Measurements from ENCODE around the gene HAUS3. TPM values are rescaled to one million over a fixed set of nuclear protein-coding genes. Genes with fewer than 3 reads are reported as not detected.
"Not testable (repeated sequence)": the region's sequence is repeated elsewhere in the genome, so short reads cannot be mapped to it uniquely, and the experiment has no call there.

Gene HAUS3
- total RNA-seq, 1 donor from 2014 or later = 42.0 TPM

DNA sequence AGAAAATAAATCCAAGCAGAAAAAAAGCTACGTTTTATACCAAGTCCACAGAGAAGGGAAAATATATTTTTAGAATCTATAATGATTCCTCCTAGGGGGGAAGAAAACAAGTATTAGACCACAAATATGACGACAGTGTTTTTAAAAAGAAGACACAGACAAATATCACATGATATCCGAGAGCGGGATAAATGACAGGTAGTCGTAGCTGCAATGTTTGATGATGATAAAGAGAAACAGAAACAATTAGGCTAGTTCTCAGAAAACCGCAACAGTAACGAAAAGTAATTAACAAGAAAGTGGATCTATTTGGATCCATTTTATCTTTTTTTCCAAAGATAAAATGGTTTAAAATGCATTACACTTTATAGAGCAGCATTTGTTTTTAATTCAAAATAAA, 918 bp downstream of the HAUS3 start:
- DNase-seq (ENCODE audit: low spot score in 2 of 2) (no peak), FAIRE-seq (no peak)

DNA sequence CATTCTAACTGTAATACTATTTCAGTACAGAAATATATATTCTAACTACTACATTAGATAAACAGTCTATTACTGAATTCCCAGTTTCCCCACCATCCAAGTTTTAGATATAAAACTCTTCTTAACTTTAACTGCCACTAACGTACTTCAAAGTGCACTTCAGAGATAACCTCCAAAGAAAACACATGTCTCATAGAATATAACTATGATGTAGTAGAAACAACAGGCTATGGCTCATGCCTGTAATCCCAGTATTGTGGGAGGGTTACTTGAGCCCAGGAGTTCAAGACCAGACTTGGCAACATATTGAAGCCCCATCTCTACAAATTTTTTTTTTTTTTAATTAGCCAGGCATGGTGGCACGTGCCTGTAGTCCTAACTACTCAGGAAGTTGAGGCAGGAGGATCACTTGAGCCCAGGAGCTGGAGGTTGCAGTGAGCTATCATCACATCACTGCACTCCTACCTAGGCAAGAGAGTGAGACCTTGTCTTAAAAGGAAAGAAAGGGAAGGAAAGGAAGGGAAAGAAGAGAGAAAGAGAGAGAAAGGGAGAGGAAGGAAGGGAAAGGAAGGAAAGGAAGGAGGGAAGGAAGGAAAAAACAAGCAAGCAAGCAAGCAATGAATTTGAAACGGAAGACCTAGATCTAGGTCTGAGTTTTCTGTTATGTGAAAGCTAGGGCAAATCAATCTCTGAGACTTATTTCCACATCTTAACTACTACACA, 4.8 kb downstream of the HAUS3 start:
- DNase-seq (ENCODE audit: low spot score in 2 of 2) (no peak), FAIRE-seq (no peak)

DNA sequence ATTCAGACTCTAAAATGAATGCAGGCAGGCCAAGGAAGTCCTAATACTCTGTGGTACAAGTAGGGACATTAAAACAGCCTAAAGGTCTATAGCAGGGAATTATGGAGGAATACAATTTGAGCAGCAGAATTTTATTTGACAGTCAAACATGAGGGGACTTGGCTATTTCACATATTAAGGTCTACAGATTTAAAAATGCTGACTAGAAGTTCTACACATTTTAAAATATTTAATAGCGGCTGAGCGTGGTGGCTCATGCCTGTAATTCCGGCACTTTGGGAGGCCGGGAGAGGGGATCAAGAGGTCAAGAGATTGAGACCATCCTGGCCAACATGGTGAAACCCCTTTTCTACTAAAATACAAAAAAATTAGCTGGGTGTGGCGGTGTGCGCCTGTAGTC, 10.8 kb downstream of the HAUS3 start:
- DNase-seq (ENCODE audit: low spot score in 2 of 2) = no peak
- FAIRE-seq = no peak

DNA sequence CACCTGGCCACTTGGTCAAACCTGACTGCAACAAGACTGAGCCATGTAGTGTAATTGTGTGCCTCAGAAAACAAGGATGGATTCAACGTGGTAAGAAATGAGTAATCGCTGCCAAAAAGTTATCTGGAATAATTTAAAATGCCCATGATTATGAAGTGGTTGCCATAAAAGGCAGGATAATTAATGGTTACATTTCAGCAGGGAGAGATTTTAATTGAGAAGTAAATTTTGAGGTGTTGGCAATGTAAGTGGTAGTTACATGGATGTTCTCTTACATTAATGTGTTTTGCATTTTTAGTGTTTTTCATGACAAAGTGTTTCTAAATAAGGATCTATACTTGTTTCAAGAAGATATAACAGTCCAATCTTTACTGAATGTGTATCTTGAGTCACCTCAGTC, 15.7 kb downstream of the HAUS3 start:
- no peak for FAIRE-seq

DNA sequence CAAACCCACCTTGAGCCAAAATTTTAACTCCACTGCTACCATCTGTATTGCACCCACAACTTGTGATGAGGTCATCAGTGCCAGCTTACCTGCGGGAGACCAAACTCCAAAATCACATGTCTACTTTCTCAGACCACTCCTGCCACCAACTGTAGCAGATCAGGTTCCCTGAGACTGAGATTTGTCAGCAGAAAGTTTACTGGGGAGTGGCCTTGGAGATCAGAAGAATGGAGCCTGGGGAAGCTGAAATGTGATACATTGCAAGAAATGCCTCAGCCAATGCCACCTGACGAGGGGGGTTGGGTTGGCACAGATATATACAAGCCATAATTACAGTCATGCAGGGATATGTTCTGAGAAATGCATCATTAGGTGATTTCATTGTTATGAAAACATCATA, 19.1 kb downstream of the HAUS3 start:
- DNase-seq (ENCODE audit: low spot score in 2 of 2) (no peak), FAIRE-seq (no peak)

More for the DNA sequence above, 15.7 kb downstream of the HAUS3 start:
- DNase-seq (ENCODE audit: low spot score in 2 of 2) = no peak

DNA sequence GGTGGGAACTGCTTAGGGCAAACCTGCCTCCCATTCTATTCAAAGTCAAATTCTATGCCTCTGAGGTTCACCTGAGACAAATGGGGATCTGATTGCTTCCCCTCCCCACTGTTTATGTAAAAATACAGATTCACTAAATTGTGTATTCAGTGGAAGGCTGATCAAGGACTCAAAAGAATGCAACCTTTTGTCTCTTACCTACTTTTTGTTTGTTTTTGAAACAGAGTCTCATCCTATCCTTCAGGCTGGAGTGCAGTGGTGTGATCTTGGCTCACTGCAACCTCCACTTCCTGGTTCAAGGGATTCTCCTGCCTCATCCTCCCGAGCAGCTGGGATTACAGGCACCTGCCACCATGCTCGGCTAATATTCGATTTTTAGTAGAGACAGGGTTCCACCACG, 20.5 kb downstream of the HAUS3 start:
- FAIRE-seq; DNase-seq (ENCODE audit: low spot score in 2 of 2): not testable (repeated sequence)

DNA sequence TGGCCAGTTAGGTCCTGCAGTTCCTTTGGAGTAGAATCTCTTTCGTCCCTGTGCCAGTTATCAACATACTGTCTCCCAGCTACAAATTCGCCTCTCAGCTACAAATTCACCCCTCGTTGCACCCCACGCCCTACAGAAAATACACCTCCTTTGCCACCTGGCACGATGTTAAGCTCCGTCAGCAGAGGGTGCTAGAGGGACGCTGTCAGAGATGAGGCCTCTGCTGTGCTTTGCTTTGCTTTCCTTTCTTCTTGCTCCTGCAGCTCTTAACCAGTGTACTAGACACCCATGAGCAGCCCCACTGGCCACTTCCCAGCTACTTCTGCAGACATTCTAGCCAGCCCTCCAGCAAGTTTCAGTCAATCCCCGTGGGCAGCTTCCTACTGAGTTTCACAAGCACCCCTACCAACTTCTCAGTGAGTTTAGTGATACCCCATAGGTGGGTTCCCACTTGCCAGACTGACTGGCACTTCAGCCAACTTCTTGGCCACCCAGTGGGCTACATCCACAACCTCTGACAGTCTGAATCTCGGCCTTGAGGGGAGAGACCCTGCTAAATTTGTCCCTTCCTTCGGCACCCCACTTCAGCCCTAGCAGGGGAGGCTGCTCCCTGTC, 21.8 kb downstream of the HAUS3 start:
- no peak for FAIRE-seq

DNA sequence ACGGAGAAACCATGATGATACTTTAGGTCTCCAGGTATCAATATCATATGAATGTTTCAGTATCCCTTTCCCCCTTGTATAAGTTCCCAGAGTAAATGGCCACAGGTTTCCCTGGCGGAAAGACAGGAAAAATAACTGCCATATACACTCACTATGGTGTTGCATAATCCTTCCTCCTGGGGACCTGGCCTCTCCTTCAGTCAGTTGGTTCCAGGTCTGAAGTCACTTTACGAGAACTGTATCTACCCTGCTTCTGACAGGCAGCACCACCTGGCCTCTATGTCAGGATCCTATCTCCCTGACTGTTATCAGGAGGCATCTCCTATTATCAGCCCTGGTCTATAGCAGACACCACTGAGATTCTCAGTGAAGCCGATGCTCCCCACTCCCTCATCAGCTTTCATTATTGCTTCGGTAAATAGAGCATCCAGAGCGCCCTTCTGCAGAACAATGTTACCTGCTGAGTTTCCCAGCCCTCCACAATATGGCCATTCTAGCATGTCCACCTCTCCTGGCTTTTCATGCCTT, 22.6 kb downstream of the HAUS3 start:
- FAIRE-seq (no peak), DNase-seq (ENCODE audit: low spot score in 2 of 2) (no peak)

More for the DNA sequence above, 21.8 kb downstream of the HAUS3 start:
- peak; percentile 26 to 49 for DNase-seq (ENCODE audit: low spot score in 2 of 2)

DNA sequence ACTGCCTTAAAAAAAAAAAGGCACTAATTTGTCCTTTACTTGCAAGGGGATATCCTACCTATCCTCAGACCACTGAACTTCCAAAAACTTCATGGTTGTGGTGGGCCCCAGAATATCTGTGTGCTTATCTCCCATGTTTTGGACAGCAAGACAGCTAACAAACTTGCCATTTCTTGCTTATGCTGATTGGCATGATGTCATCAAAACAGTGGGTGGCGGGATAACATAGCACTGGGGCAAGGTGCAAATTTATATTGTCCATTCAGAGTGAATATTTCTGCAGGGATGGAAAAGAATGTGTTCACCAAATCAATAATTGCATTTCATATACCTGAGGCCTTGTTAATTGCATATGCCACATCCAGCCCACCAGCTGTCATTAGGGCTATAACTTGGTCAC, 23.5 kb downstream of the HAUS3 start:
- DNase-seq (ENCODE audit: low spot score in 2 of 2) (no peak), FAIRE-seq (no peak)

DNA sequence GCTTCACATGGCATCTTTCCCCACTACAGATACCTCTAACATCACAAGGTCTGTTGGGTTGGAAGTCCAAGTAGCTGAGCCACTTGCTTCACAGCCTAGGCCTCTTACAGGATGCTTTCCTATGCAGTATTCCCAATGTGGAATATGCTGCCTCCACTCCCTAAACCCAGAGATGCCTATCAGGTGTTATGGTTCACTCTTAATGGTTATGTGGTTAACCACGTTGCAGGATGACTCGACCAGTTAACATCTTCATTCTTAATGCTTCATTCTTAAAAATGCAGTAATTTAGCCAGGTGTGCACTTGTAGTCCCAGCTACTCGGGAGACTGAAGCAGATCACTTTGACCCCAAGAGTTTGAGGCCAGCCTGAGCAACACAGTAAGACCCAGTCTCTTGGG, 24.2 kb downstream of the HAUS3 start:
- FAIRE-seq = no peak
- no peak for DNase-seq (ENCODE audit: low spot score in 2 of 2)

DNA sequence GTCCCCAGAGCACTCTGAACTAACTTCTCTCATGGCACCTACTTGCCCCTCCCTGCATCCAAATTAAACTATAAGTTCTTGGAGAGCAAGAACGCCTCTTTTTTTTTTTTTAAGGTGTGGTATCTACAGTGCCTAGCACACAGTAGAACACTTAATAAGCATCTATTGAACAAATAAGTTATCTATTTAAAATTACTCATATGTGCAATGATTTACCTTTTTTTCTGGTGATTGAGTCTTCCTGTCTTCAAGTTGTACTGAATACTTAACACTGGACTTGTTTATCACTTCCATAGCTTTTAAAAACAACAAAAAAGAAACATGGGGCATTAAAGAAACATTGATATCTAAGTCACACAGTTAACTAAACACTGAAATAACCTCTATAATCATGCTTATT, 29.1 kb downstream of the HAUS3 start:
- DNase-seq (ENCODE audit: low spot score in 2 of 2) (no peak), FAIRE-seq (no peak)

DNA sequence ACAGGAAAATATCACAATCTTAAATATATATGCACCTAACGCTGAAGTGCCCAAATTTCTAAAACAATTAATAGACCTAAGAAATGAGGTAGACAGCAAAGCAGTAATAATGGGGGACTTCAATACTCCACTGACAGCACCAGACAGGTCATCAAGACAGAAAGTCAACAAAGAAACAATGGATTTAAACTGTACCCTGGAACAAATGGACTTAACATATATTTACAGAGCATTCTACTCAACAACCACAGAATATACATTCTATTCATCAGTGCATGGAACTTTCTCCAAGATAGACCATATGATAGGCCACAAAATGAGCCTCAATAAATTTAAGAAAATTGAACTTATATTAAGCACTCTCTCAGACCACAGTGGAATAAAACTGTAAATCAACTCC, 39.1 kb downstream of the HAUS3 start:
- DNase-seq (ENCODE audit: low spot score in 2 of 2); FAIRE-seq: not testable (repeated sequence)

DNA sequence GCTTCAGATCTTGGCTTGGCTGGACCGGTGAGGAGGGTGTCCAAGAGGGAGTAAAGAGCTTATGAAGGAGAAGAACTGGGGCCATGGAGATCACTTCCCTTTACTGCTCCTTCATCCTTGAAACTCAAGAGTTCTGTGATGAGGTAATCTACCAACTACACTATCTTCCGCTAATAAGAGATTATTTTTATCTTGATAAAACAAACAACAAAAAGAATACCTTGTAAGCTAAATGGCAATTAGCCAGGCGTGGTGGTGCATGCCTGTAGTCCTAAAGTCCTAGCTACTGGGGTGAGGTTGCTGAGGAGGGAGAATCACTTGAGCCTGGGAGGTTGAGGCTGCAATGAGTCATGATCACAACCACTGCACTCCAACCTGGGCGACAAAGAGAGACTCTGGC, 47.4 kb downstream of the HAUS3 start:
- no peak for FAIRE-seq
- DNase-seq (ENCODE audit: low spot score in 2 of 2) = no peak

DNA sequence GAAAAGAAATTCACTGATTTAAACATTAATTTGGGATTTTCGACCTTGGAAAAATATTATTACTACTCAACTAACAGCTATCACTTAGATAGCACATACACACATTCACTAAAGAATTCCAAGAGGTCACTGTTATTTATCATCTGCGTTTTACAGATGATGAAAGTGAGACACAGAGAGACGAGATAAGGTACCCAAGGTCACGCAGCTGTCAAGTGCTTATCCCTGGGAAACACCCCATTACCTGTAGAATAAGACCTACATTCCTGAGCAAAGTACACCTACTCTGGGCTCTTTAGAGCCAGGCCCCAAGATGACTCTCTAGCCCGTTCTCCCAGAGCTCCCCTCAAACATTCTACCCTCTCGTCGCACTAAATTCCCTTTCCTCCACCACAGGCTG, 48.6 kb downstream of the HAUS3 start:
- DNase-seq (ENCODE audit: low spot score in 2 of 2) (no peak), FAIRE-seq (no peak)

DNA sequence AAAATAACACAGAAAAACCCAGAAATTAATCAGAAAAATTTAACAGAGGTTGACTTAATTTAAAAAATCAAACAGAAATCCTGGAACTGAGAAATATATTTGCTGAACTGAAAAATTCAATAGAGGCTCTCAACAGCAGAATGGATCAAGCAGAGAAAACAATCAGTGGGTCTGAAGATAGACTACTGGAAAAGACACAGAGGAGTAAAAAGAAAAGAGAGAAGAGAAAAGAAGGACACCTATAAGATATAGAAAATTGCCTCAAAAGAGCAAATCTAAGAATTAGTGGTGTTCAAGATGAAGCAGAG, 55.1 kb downstream of the HAUS3 start:
- FAIRE-seq (no peak), DNase-seq (ENCODE audit: low spot score in 2 of 2) (no peak)

DNA sequence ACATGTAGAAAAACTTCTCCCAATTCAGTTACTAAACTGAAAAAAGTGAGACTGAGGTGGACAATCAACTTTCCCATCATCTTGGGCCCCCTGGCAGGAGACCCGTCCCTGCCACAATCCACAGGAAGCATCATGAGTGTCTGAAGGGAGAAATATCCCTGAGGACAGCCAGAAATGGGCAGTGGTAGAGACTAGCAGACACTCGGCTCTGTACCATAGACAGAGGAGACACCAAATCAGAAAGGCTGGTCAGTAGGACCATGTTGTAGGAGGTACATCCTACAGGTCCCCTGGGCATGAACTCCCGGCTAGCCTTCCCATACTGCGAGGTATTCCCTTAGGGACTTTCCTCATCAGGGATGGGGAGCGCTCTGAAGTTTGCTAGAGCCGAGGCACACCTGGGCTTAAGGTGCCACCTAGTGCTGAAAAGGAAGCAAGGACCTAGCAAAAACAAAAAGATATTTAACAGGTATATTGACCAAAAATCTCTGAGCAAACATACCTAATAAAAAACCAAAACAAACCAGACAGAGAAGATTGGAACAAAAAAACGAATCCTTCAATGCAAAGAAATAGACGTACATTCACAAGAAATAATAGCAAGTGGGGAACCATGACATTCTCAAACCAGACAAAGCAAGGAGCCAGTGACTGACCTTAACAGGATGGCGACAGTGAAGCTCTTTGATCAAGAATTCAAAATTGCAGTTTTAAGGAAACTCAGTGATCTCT, 55.6 kb downstream of the HAUS3 start:
- no peak for DNase-seq (ENCODE audit: low spot score in 2 of 2)
- FAIRE-seq = no peak

DNA sequence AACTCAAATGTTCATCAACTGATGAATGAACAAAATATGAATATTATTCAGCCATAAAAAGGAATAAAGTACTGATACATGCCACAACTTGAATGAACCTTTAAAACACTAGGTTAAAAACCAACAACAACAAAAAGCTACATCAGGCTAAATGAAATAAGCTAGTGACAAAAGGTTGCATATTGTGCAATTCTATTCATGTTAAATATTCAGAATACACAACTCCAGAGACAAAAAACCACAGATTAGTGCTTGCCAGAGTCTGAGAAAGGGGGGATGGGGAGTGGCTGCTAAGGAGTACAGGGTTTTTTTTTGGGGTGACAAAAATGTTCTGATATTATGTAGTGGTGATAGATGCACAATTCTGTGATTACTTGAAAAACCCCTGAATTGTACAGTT, 58.5 kb downstream of the HAUS3 start:
- no peak for FAIRE-seq

DNA sequence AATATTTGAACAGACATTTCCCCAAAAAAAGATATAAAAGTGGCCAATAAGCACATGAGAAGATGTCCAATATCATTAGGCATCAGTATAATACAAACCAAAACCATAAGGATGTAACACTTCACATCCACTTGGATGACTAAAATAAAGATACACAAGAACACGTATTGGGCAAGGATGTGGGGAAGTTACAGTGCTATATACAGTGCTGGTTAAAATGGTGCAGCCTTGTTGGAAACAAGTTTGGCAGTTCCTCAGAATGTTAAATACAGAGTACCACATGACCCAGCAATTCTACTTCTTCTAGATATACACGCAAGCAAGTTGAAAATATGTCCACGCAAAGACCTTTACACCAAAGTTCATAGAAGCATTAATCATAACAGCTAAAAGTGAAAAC, 58.9 kb downstream of the HAUS3 start:
- no peak for DNase-seq (ENCODE audit: low spot score in 2 of 2)
- no peak for FAIRE-seq

More for the DNA sequence above, 58.5 kb downstream of the HAUS3 start:
- no peak for DNase-seq (ENCODE audit: low spot score in 2 of 2)

DNA sequence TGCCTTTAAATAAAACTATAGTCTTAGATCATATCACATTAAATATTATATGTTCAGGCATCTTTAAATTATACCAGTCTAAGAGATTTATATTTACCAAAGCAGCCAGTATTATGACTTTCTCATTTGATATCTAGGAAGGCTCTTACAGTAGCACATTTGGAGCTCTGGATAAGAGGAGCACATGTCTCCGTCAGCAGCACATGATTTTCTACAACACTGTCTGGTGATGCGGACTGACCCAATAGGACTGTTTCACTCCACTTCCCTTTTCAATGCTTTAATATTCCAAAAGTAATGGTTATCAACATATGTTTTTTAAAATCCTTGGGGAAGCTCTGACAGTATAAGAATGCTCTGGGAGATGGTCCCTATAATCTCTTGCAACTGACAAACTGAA, 61.5 kb downstream of the HAUS3 start:
- FAIRE-seq (no peak), DNase-seq (ENCODE audit: low spot score in 2 of 2) (no peak)

DNA sequence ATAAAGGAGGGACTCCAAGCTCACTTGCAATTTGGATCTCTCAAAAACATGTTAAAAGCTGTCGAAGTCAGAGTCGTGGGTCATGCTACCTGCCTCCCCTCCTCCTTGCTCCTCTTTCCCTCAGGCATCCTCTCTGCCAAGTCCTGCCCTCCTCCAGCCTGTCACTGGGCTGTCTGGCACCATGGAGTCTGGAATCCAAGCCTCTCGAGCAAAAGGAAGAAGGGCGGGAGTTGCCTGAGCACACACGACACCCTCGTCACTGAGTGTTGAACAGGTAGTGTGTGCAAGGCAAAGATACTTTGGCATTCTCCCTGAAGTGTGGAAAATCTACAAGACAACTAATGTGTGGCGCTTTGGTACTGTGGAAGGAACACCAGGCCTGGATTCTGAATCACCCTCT, 62.2 kb downstream of the HAUS3 start:
- FAIRE-seq (no peak), DNase-seq (ENCODE audit: low spot score in 2 of 2) (no peak)

DNA sequence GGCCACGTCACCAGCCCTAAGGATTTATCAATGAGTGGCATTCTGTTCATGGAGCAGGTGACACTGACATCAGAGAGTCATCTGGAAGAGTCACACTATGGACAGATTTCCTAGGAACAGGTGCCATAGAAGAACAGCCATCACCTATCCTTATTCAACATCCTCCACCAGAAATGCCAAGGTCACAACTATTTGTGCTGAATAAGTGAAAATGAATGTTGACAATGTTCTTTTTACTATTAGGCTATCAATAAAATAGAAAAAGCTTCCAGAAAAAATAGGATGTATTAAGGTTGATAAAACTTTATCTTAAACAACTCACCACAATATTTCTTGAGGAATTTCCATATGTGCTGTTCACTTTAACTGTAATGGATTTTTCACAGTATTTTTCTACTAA, 62.9 kb downstream of the HAUS3 start:
- FAIRE-seq = no peak
- DNase-seq (ENCODE audit: low spot score in 2 of 2) = no peak
